KMS-11 (cell line): Measurements from ENCODE around the gene TEP1.

ENCODE experiments used
- H2AFZ ChIP-seq: fragments of 200-600 bp; sonication (generic); 2 replicates; pipeline ENCODE4 v1.6.1; 2016; ENCODE audit warnings: antibody characterized with exemption, mixed run types, low read depth
- H3K27ac ChIP-seq: fragments of 200-600 bp; sonication (generic); 2 replicates; pipeline ENCODE4 v1.6.1; 2016; ENCODE audit warnings: mild to moderate bottlenecking, mixed run types
- H3K27me3 ChIP-seq: fragments of 200-600 bp; sonication (generic); 2 replicates; pipeline ENCODE4 v1.6.1; 2017; ENCODE audit warnings: mild to moderate bottlenecking, low read depth, mixed run types, moderate library complexity; ENCODE audit not compliant: insufficient read depth
- H3K36me3 ChIP-seq: fragments of 200-600 bp; sonication (generic); 2 replicates; pipeline ENCODE4 v1.6.1; 2017; ENCODE audit warnings: mild to moderate bottlenecking, mixed run types; ENCODE audit not compliant: insufficient read depth
- H3K4me1 ChIP-seq: fragments of 200-600 bp; sonication (generic); 2 replicates; pipeline ENCODE4 v1.6.1; 2016; ENCODE audit warnings: mild to moderate bottlenecking, low read depth, mixed run types; ENCODE audit not compliant: poor library complexity, severe bottlenecking
- H3K4me2 ChIP-seq: fragments of 200-600 bp; sonication (generic); 2 replicates; pipeline ENCODE4 v1.7.0; 2016; ENCODE audit warnings: mild to moderate bottlenecking, mixed run types
- H3K4me3 ChIP-seq: fragments of 200-600 bp; sonication (generic); IDR thresholded peaks from 2 replicates; pipeline ENCODE4 v1.6.1; 2017; ENCODE audit warnings: low read depth, low read length, mixed read lengths; ENCODE audit not compliant: insufficient read depth
- H3K79me2 ChIP-seq: fragments of 200-600 bp; sonication (generic); 2 replicates; pipeline ENCODE4 v1.6.1; 2016; ENCODE audit warnings: low read depth, mixed run types; ENCODE audit not compliant: insufficient read depth
- H3K9ac ChIP-seq: fragments of 200-600 bp; sonication (generic); 2 replicates; pipeline ENCODE4 v1.6.1; 2016; ENCODE audit warnings: mild to moderate bottlenecking, mixed run types
- H4K20me1 ChIP-seq: fragments of 200-600 bp; sonication (generic); 2 replicates; pipeline ENCODE4 v1.6.1; 2016; ENCODE audit warnings: mild to moderate bottlenecking, mixed run types; ENCODE audit not compliant: insufficient read depth
- CTCF ChIP-seq: fragments of 200-600 bp; sonication (generic); conservative IDR thresholded peaks from 2 replicates; pipeline ENCODE4 v1.6.1; 2017; ENCODE audit warnings: low read depth, mild to moderate bottlenecking, antibody characterized with exemption, low read length, moderate library complexity, mixed read lengths

Gene TEP1

GRCh38 chr14:20421267-20421666 is 8.0 kb upstream of the TEP1 start:
- Histone ChIP-seq H3K4me2 (no peak overlapping the region), H3K9ac (no peak overlapping the region), H3K27ac (no peak overlapping the region), H3K27me3 (no peaks in the 10 kb centered on the region), H3K36me3 (no peaks in the 10 kb centered on the region), H3K79me2 (no peaks in the 10 kb centered on the region), H2AFZ (no peak overlapping the region), H3K4me1 (no peaks in the 10 kb centered on the region), H4K20me1 (no peaks in the 10 kb centered on the region), H3K4me3 (no peak overlapping the region)
- TF ChIP-seq CTCF, result no peak

GRCh38 chr14:20419419-20419818 is 6.1 kb upstream of the TEP1 start:
- Histone ChIP-seq H3K27me3 (no peaks in the 10 kb centered on the region), H3K36me3 (no peaks in the 10 kb centered on the region), H3K4me2 (no peak overlapping the region), H4K20me1 (no peaks in the 10 kb centered on the region), H3K27ac (no peak overlapping the region), H2AFZ (no peak overlapping the region), H3K4me1 (peaks cover 10% of the 10 kb centered on the region), H3K79me2 (no peaks in the 10 kb centered on the region), H3K4me3 (no peak overlapping the region), H3K9ac (no peak overlapping the region)
- TF ChIP-seq CTCF, result no peak

GRCh38 chr14:20418501-20418909 is 5.2 kb upstream of the TEP1 start:
- TF ChIP-seq CTCF, result no peak
- Histone ChIP-seq H3K27ac (no peak overlapping the region), H4K20me1 (no peaks in the 10 kb centered on the region), H3K27me3 (no peaks in the 10 kb centered on the region), H3K36me3 (no peaks in the 10 kb centered on the region), H3K9ac (no peak overlapping the region), H3K4me1 (peaks cover 16% of the 10 kb centered on the region), H3K4me2 (no peak overlapping the region), H2AFZ (no peak overlapping the region), H3K79me2 (no peaks in the 10 kb centered on the region), H3K4me3 (no peak overlapping the region)

- no peak for TF ChIP-seq CTCF
- Histone ChIP-seq H2AFZ (no peak overlapping the region), H3K4me3 (no peak overlapping the region), H3K27ac (no peak overlapping the region), H3K27me3 (no peaks in the 10 kb centered on the region), H3K9ac (no peak overlapping the region), H3K4me1 (peaks cover 16% of the 10 kb centered on the region), H3K4me2 (no peak overlapping the region), H3K79me2 (no peaks in the 10 kb centered on the region), H4K20me1 (no peaks in the 10 kb centered on the region), H3K36me3 (no peaks in the 10 kb centered on the region)
These were observed 4.2 kb upstream of the TEP1 start for GRCh38 chr14:20417250-20418186.
